ENCODE measurements around the gene RNF220. TPM values are rescaled to one million over a fixed set of nuclear protein-coding genes. Genes with fewer than 3 reads are reported as not detected.
A peak's percentile ranks its signal among the peaks of the same experiment; 100 is the strongest.

The RNF220 gene
- total and polyA plus RNA-seq, 2 of the 13 experiments (the other 11 are each of a cell fraction or from before 2014, with no cell fraction given), result 48.2 to 72.1 TPM

- no peak for ATAC-seq
- Histone ChIP-seq H3K79me2 (ENCODE audit: insufficient read depth, low read length) (no peaks in the 10 kb centered on the region), H3K4me2 (ENCODE audit: low read depth, low read length) (no peak overlapping the region), H3K9me3 (ENCODE audit: low read length) (no peaks in the 10 kb centered on the region), H3K4me1 (ENCODE audit: insufficient read depth, low read length) (peaks cover 23% of the 10 kb centered on the region), H3K27me3 (ENCODE audit: control insufficient read depth in 1 of 2, insufficient read depth in 2 of 2, low read length in 2 of 2) (peaks cover 0 to 8% of the 10 kb centered on the region in 2 experiments; a peak in 2 of 5 replicates), H3K36me3 (replicated peaks in 1 of 2; ENCODE audit: control insufficient read depth in 1 of 2, insufficient read depth in 2 of 2, low read length in 2 of 2) (no peaks in the 10 kb centered on the region), H3K4me3 (replicated peaks in 1 of 3; ENCODE audit: insufficient read depth in 1 of 3, low read depth in 2 of 3, low read length in 3 of 3) (no peak overlapping the region), H3K27ac (ENCODE audit: extremely low read length, insufficient read depth, low read length) (no peak overlapping the region), H2AFZ (ENCODE audit: low read length) (no peak overlapping the region), H4K20me1 (ENCODE audit: insufficient read depth, low read length) (no peaks in the 10 kb centered on the region), H3K9ac (ENCODE audit: insufficient read depth, low read depth, low read length) (no peak overlapping the region)
- POLR2A ChIA-PET, result no interaction called here
- WGBS (ENCODE audit: low lambda C conversion rate), result 0% methylated on average over 2 of the region's 2 CpGs
- no peak for FAIRE-seq
- in situ Hi-C loops (cut with HindIII; ENCODE audit: extremely low pct_ligation_motif_present, low pct_unique_long_range_greater_than_20kb) (no loop called here), intact Hi-C loops (cut with micrococcal nuclease; ENCODE audit: unreplicated experiment) (no loop called here)
- BruUV-seq (replicated peaks), result no TSS peak
- TF ChIP-seq NFE2L2 (IDR thresholded peaks at IDR 0.05; ENCODE audit: low read length) (no peak), ZFP90 (CRISPR knock-in tag; IDR thresholded peaks at IDR 0.05; ENCODE audit: borderline replicate concordance) (no peak), ZNF567 (CRISPR knock-in tag; IDR thresholded peaks at IDR 0.05; ENCODE audit: borderline replicate concordance) (no peak), ZNF556 (CRISPR knock-in tag; IDR thresholded peaks at IDR 0.05; ENCODE audit: borderline replicate concordance) (no peak), ZNF460 (CRISPR knock-in tag; IDR thresholded peaks at IDR 0.05; ENCODE audit: borderline replicate concordance) (no peak), ZNF569 (CRISPR knock-in tag; IDR thresholded peaks at IDR 0.05; ENCODE audit: borderline replicate concordance) (no peak), ZNF44 (CRISPR knock-in tag; IDR thresholded peaks at IDR 0.05) (no peak)
- CTCF ChIA-PET (ENCODE audit: low intra/inter-chr PET ratio, low total read pairs), result no interaction called here
- DNase-seq (ENCODE audit: low spot score), result no peak
Measured at GRCh38 chr1:44388551-44388950, 16.5 kb upstream of the RNF220 start.

- CTCF ChIA-PET (ENCODE audit: low intra/inter-chr PET ratio, low total read pairs), result interaction anchor here (1.0 kb wide), 1 partner anchor 182 kb away, joined by 3 read pairs; no protein-coding TSS in a partner anchor
- peaks cover 0 to 8% of the 10 kb centered on the region in 2 experiments; a peak in 2 of 5 replicates for H3K27me3 ChIP-seq (ENCODE audit: control insufficient read depth in 1 of 2, insufficient read depth in 2 of 2, low read length in 2 of 2)
- WGBS (ENCODE audit: low lambda C conversion rate), result 35% methylated on average over 1 of the region's 1 CpG
- H2AFZ ChIP-seq (ENCODE audit: low read length), result no peak overlapping the region
- H3K36me3 ChIP-seq (replicated peaks in 1 of 2; ENCODE audit: control insufficient read depth in 1 of 2, insufficient read depth in 2 of 2, low read length in 2 of 2), result no peaks in the 10 kb centered on the region
- intact Hi-C loops (cut with micrococcal nuclease; ENCODE audit: unreplicated experiment), result no loop called here
- ATAC-seq, result no peak
- no peak for TF ChIP-seq ARNTL (CRISPR knock-in tag; IDR thresholded peaks at IDR 0.05)
- no peak for TF ChIP-seq SNAPC2 (CRISPR knock-in tag; IDR thresholded peaks at IDR 0.05)
- TF ChIP-seq CBX2 (IDR thresholded peaks at IDR 0.05; ENCODE audit: low read depth, low read length), result no peak
- TF ChIP-seq CBX2 (CRISPR knock-in tag; IDR thresholded peaks at IDR 0.05; ENCODE audit: low read depth), result no peak
- no peak for TF ChIP-seq ZNF30 (CRISPR knock-in tag; IDR thresholded peaks at IDR 0.05)
- no peak for TF ChIP-seq PAWR (CRISPR knock-in tag; IDR thresholded peaks at IDR 0.05; ENCODE audit: borderline replicate concordance)
- TF ChIP-seq MAFK (conservative IDR thresholded peaks at IDR 0.05 in 1 of 2, IDR thresholded peaks at IDR 0.05 in 1 of 2; ENCODE audit: low read length in 2 of 2), result peak in 1 of 2 experiments; percentile 24; a peak in 1 of 4 replicates
- DNase-seq (ENCODE audit: low spot score), result no peak
- H3K9me3 ChIP-seq (ENCODE audit: low read length), result no peaks in the 10 kb centered on the region
- H3K4me1 ChIP-seq (ENCODE audit: insufficient read depth, low read length), result peaks cover 23% of the 10 kb centered on the region
- POLR2A ChIA-PET, result no interaction called here
- H3K9ac ChIP-seq (ENCODE audit: insufficient read depth, low read depth, low read length), result no peak overlapping the region
- H3K4me2 ChIP-seq (ENCODE audit: low read depth, low read length), result no peak overlapping the region
- H4K20me1 ChIP-seq (ENCODE audit: insufficient read depth, low read length), result no peaks in the 10 kb centered on the region
- H3K27ac ChIP-seq (ENCODE audit: extremely low read length, insufficient read depth, low read length), result no peak overlapping the region
- no peak overlapping the region for H3K4me3 ChIP-seq (replicated peaks in 1 of 3; ENCODE audit: insufficient read depth in 1 of 3, low read depth in 2 of 3, low read length in 3 of 3)
- BruUV-seq (replicated peaks), result no TSS peak
- in situ Hi-C loops (cut with HindIII; ENCODE audit: extremely low pct_ligation_motif_present, low pct_unique_long_range_greater_than_20kb), result no loop called here
- FAIRE-seq, result no peak
- no peaks in the 10 kb centered on the region for H3K79me2 ChIP-seq (ENCODE audit: insufficient read depth, low read length)
Measured at GRCh38 chr1:44389437-44389836, 15.6 kb upstream of the RNF220 start.
